Measurements from ENCODE around the gene C2CD4D. TPM values are rescaled to one million over a fixed set of nuclear protein-coding genes. Genes with fewer than 3 reads are reported as not detected.

C2CD4D gene
- total and polyA plus RNA-seq, 2 of the 13 experiments (the other 11 are each of a cell fraction or from before 2014, with no cell fraction given), result not detected

DNA sequence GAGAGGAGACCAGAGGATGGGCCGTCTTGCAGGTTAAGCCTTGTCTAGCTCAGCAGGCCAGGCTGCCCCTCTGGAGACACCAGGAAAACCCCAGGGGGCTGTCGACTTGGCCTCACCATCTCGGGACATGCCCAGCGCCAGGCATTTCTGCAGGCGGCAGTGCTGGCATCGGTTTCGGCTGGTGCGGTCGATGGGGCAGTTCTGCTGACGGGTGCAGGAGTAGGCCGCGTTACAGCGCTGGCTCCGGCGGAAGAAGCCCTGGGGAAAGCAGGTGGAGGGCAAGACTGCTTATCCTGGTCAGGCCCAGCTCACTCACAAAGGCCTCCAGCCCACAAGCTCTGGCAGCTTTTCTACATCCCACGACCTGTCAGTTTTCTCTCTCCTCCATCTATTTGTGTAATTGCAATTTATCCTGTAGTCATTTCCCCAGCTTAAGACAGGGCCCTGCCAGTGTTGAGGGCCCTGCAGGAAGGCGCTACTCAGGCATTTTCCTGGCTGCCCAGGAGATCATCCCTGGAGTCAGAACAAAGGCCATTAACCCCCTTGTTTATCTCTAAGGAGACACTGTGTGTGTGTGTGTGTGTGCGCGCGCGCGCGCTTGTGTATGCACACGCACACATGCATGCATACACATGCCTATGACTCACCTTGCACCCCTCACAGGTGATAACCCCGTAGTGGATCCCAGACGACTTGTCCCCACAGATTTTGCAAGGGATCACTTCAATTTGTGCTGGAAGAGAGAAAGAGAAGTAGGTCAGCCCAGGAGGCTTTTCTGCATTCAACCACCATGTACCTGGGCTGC is 22.9 kb downstream of the C2CD4D start:
- Histone ChIP-seq H3K36me3 (replicated peaks in 1 of 2; ENCODE audit: control insufficient read depth in 1 of 2, insufficient read depth in 2 of 2, low read length in 2 of 2) (no peaks in the 10 kb centered on the region), H3K27ac (ENCODE audit: extremely low read length, insufficient read depth, low read length) (no peak overlapping the region), H3K4me3 (replicated peaks in 1 of 3; ENCODE audit: insufficient read depth in 1 of 3, low read depth in 2 of 3, low read length in 3 of 3) (no peak overlapping the region), H3K4me2 (ENCODE audit: low read depth, low read length) (no peak overlapping the region), H3K4me1 (ENCODE audit: insufficient read depth, low read length) (no peaks in the 10 kb centered on the region), H3K9ac (ENCODE audit: insufficient read depth, low read depth, low read length) (no peak overlapping the region), H3K79me2 (ENCODE audit: insufficient read depth, low read length) (no peaks in the 10 kb centered on the region), H3K9me3 (ENCODE audit: low read length) (no peaks in the 10 kb centered on the region), H2AFZ (ENCODE audit: low read length) (no peak overlapping the region), H3K27me3 (ENCODE audit: control insufficient read depth in 1 of 2, insufficient read depth in 2 of 2, low read length in 2 of 2) (no peaks in the 10 kb centered on the region), H4K20me1 (ENCODE audit: insufficient read depth, low read length) (no peaks in the 10 kb centered on the region)
- ATAC-seq, result no peak
- ChIA-PET POLR2A (no interaction called here), CTCF (ENCODE audit: low intra/inter-chr PET ratio, low total read pairs) (no interaction called here)
- 80% methylated on average over 25 of the region's 26 CpGs for WGBS (ENCODE audit: low lambda C conversion rate)
- FAIRE-seq, result no peak
- TF ChIP-seq NBN (conservative IDR thresholded peaks at IDR 0.05) (no peak), KLF6 (CRISPR knock-in tag; IDR thresholded peaks at IDR 0.05) (no peak), MEF2D (CRISPR knock-in tag; IDR thresholded peaks at IDR 0.05) (no peak), GLI4 (CRISPR knock-in tag; IDR thresholded peaks at IDR 0.05; ENCODE audit: borderline replicate concordance) (no peak), ZNF776 (CRISPR knock-in tag; IDR thresholded peaks at IDR 0.05) (no peak), ZNF652 (CRISPR knock-in tag; IDR thresholded peaks at IDR 0.05; ENCODE audit: borderline replicate concordance, low read depth) (no peak), ZNF75D (CRISPR knock-in tag; IDR thresholded peaks at IDR 0.05; ENCODE audit: borderline replicate concordance) (no peak), TOPORS (CRISPR knock-in tag; IDR thresholded peaks at IDR 0.05) (no peak), ZNF274 (CRISPR knock-in tag; IDR thresholded peaks at IDR 0.05) (no peak), ZNF672 (CRISPR knock-in tag; IDR thresholded peaks at IDR 0.05) (no peak), CEBPB (IDR thresholded peaks at IDR 0.05; ENCODE audit: borderline replicate concordance, low read depth, low read length) (no peak), ZNF224 (CRISPR knock-in tag; IDR thresholded peaks at IDR 0.05) (no peak), TBX2 (CRISPR knock-in tag; IDR thresholded peaks at IDR 0.05; ENCODE audit: borderline replicate concordance) (no peak), PAF1 (CRISPR knock-in tag; IDR thresholded peaks at IDR 0.05) (no peak), RCOR2 (CRISPR knock-in tag; IDR thresholded peaks at IDR 0.05) (no peak), ZNF816 (CRISPR knock-in tag; IDR thresholded peaks at IDR 0.05; ENCODE audit: borderline replicate concordance) (no peak)
- TF ChIP-seq, protein P1, sequence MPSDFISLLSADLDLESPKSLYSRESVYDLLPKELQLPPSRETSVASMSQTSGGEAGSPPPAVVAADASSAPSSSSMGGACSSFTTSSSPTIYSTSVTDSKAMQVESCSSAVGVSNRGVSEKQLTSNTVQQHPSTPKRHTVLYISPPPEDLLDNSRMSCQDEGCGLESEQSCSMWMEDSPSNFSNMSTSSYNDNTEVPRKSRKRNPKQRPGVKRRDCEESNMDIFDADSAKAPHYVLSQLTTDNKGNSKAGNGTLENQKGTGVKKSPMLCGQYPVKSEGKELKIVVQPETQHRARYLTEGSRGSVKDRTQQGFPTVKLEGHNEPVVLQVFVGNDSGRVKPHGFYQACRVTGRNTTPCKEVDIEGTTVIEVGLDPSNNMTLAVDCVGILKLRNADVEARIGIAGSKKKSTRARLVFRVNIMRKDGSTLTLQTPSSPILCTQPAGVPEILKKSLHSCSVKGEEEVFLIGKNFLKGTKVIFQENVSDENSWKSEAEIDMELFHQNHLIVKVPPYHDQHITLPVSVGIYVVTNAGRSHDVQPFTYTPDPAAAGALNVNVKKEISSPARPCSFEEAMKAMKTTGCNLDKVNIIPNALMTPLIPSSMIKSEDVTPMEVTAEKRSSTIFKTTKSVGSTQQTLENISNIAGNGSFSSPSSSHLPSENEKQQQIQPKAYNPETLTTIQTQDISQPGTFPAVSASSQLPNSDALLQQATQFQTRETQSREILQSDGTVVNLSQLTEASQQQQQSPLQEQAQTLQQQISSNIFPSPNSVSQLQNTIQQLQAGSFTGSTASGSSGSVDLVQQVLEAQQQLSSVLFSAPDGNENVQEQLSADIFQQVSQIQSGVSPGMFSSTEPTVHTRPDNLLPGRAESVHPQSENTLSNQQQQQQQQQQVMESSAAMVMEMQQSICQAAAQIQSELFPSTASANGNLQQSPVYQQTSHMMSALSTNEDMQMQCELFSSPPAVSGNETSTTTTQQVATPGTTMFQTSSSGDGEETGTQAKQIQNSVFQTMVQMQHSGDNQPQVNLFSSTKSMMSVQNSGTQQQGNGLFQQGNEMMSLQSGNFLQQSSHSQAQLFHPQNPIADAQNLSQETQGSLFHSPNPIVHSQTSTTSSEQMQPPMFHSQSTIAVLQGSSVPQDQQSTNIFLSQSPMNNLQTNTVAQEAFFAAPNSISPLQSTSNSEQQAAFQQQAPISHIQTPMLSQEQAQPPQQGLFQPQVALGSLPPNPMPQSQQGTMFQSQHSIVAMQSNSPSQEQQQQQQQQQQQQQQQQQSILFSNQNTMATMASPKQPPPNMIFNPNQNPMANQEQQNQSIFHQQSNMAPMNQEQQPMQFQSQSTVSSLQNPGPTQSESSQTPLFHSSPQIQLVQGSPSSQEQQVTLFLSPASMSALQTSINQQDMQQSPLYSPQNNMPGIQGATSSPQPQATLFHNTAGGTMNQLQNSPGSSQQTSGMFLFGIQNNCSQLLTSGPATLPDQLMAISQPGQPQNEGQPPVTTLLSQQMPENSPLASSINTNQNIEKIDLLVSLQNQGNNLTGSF (CRISPR knock-in tag; IDR thresholded peaks at IDR 0.05), result no peak
- TF ChIP-seq, protein P2, sequence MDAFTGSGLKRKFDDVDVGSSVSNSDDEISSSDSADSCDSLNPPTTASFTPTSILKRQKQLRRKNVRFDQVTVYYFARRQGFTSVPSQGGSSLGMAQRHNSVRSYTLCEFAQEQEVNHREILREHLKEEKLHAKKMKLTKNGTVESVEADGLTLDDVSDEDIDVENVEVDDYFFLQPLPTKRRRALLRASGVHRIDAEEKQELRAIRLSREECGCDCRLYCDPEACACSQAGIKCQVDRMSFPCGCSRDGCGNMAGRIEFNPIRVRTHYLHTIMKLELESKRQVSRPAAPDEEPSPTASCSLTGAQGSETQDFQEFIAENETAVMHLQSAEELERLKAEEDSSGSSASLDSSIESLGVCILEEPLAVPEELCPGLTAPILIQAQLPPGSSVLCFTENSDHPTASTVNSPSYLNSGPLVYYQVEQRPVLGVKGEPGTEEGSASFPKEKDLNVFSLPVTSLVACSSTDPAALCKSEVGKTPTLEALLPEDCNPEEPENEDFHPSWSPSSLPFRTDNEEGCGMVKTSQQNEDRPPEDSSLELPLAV (CRISPR knock-in tag; conservative IDR thresholded peaks at IDR 0.05; ENCODE audit: low read depth), result no peak
- TF ChIP-seq, protein P3, sequence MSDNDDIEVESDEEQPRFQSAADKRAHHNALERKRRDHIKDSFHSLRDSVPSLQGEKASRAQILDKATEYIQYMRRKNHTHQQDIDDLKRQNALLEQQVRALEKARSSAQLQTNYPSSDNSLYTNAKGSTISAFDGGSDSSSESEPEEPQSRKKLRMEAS (IDR thresholded peaks at IDR 0.05), result no peak
- no peak for DNase-seq (ENCODE audit: low spot score)
- BruUV-seq (replicated peaks), result no TSS peak
- in situ Hi-C loops (cut with HindIII; ENCODE audit: extremely low pct_ligation_motif_present, low pct_unique_long_range_greater_than_20kb) (no loop called here), intact Hi-C loops (cut with micrococcal nuclease; ENCODE audit: unreplicated experiment) (no loop called here)

All from HepG2 (cell line).